Psoas muscle (tissue), 8 donors: ENCODE results near the gene ST14. TPM values are rescaled to one million over a fixed set of nuclear protein-coding genes. Genes with fewer than 3 reads are reported as not detected.

Source experiments
- ATAC-seq, 4 donors: fragments of 200-7000 bp; cut with Tn5 transposase; one replicate each; pipeline ENCODE4 v1.9.1; 2020; ENCODE audit warnings: moderate library complexity in 3 of 4, mild to moderate bottlenecking in 2 of 4
- DNase-seq, 2 donors: peaks; one replicate each; pipeline ENCODE4 v3.0.0-alpha.2; 2020
- H3K27ac ChIP-seq: fragments of 200-600 bp; one replicate; pipeline ENCODE4 v1.8.0; 2022
- H3K27me3 ChIP-seq, 3 donors: fragments of 200-600 bp in 1 of 3; one replicate each; pipeline versions ENCODE4 v1.6.1 to v1.8.0; 2013 to 2022; ENCODE audit warnings: low read length in 2 of 3, mild to moderate bottlenecking in 2 of 3, moderate library complexity in 1 of 3; ENCODE audit not compliant: insufficient read depth in 3 of 3
- H3K36me3 ChIP-seq, 2 donors: fragments of 200-600 bp in 1 of 2; one replicate each; pipeline versions ENCODE4 v1.6.1 to v1.8.0; 2013 to 2022; ENCODE audit warnings: low read depth in 1 of 2, mild to moderate bottlenecking in 1 of 2, moderate library complexity in 1 of 2; ENCODE audit not compliant: insufficient read depth in 1 of 2
- H3K4me1 ChIP-seq: fragments of 200-600 bp; one replicate; pipeline ENCODE4 v1.8.0; 2022
- H3K4me3 ChIP-seq: fragments of 200-600 bp; one replicate; pipeline ENCODE4 v1.8.0; 2022; ENCODE audit warnings: mild to moderate bottlenecking
- H3K9me3 ChIP-seq: fragments of 200-600 bp; one replicate; pipeline ENCODE4 v1.8.0; 2022
- WGBS, 3 donors: extraction: QIAGEN DNeasy Blood & Tissue Kit; methylation state at CpG; one replicate each; pipeline versions ENCODE4 v1.1.6 to v1.1.7; 2013; 5-methylcytosine and 5-hydroxymethylcytosine counted together
- intact Hi-C, 2 donors: fragments of 100-400 bp; cut with DNase I; formaldehyde crosslinking; loops; one replicate each; pipeline versions ENCODE4 v1.11.0 to v1.14.2; 2022
- polyA plus RNA-seq, 3 donors: library from polyadenylated mRNA; stranded (reverse); fragments of 200-250 nt; gene quantifications; one replicate each; pipeline ENCODE4 v1.2.3, GENCODE V29; 2013
- total RNA-seq, 4 donors: library from RNA; stranded (reverse); fragmentation: NEBNext Ultra II Directional in 2 of 4; extraction: Animal tissue kit (Norgen Biotek cat#: 25700) in 2 of 4; gene quantifications; one replicate each; pipeline versions ENCODE4 v1.2.1 to v1.2.4, GENCODE V29; 2021 to 2023
- TF ChIP-seq, protein P1 (sequence below): fragments of 200-600 bp; IDR thresholded peaks from one replicate; pipeline ENCODE4 v1.8.0; 2022; ENCODE audit warnings: antibody characterized with exemption
- donor health status: healthy with polysubstance abuse.
- donor health status: DM: no; HTN: no; CAD: no; lungs with moderate emphysema.
- donor health status: Bipolar disorder and iron deficiency.
- donor health status: healthy.
- donor health status: DM: yes; HTN: yes; CAD: no.
- donor health status: DM: no; HTN: no; CAD: no.
- donor health status: DM: no; HTN: no; CAD: no.
- donor health status: DM: yes; HTN: yes; CAD: no.

The ST14 gene
- total and polyA plus RNA-seq, 7 donors, result 0.22 to 0.77 (median 0.51) TPM

- Histone ChIP-seq H3K9me3 (no peaks in the 10 kb centered on the region), H3K4me1 (no peaks in the 10 kb centered on the region), H3K4me3 (no peak overlapping the region), H3K27me3 (peaks cover 0 to 48% (median 28%) of the 10 kb centered on the region in 3 donors), H3K27ac (no peak overlapping the region), H3K36me3 (no peaks in the 10 kb centered on the region)
- DNase-seq (no peak), ATAC-seq (no peak)
- 82 to 83% (median 82%) methylated on average over 3 of the region's 3 CpGs for WGBS, 3 donors
- TF ChIP-seq, protein P1, sequence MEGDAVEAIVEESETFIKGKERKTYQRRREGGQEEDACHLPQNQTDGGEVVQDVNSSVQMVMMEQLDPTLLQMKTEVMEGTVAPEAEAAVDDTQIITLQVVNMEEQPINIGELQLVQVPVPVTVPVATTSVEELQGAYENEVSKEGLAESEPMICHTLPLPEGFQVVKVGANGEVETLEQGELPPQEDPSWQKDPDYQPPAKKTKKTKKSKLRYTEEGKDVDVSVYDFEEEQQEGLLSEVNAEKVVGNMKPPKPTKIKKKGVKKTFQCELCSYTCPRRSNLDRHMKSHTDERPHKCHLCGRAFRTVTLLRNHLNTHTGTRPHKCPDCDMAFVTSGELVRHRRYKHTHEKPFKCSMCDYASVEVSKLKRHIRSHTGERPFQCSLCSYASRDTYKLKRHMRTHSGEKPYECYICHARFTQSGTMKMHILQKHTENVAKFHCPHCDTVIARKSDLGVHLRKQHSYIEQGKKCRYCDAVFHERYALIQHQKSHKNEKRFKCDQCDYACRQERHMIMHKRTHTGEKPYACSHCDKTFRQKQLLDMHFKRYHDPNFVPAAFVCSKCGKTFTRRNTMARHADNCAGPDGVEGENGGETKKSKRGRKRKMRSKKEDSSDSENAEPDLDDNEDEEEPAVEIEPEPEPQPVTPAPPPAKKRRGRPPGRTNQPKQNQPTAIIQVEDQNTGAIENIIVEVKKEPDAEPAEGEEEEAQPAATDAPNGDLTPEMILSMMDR, result no peak
- intact Hi-C loops, result no loop called here
Measured at GRCh38 chr11:130157840-130158239, 1.7 kb upstream of the ST14 start.

- WGBS, 3 donors, result 74 to 81% (median 81%) methylated on average over 14 of the region's 14 CpGs
- peak in 1 of 4 donors; percentile 21 for ATAC-seq
- Histone ChIP-seq H3K27me3 (peaks cover 0 to 49% (median 28%) of the 10 kb centered on the region in 3 donors), H3K36me3 (no peaks in the 10 kb centered on the region), H3K27ac (no peak overlapping the region), H3K4me3 (no peak overlapping the region), H3K9me3 (no peaks in the 10 kb centered on the region), H3K4me1 (no peaks in the 10 kb centered on the region)
- no peak for DNase-seq
- intact Hi-C loops, result no loop called here
- TF ChIP-seq, protein P1, result no peak
Measured at GRCh38 chr11:130159139-130159538, 443 bp upstream of the ST14 start.

GRCh38 chr11:130160498-130161155, 1.0 kb downstream of the ST14 start:
- DNase-seq (no peak), ATAC-seq (no peak)
- H3K4me3 ChIP-seq, result peak overlapping the region; percentile 47
- no peak overlapping the region for H3K27ac ChIP-seq
- peaks cover 0 to 62% (median 28%) of the 10 kb centered on the region in 3 donors for H3K27me3 ChIP-seq
- TF ChIP-seq, protein P1, result no peak
- no peaks in the 10 kb centered on the region for H3K4me1 ChIP-seq
- no peaks in the 10 kb centered on the region for H3K9me3 ChIP-seq
- 63 to 69% (median 65%) methylated on average over 18 to 19 of the region's 19 CpGs for WGBS, 3 donors
- H3K36me3 ChIP-seq, result no peaks in the 10 kb centered on the region
- intact Hi-C loops, result no loop called here

- Histone ChIP-seq H3K4me3 (no peak overlapping the region), H3K9me3 (no peaks in the 10 kb centered on the region), H3K36me3 (no peaks in the 10 kb centered on the region), H3K4me1 (no peaks in the 10 kb centered on the region), H3K27me3 (peaks cover 0 to 62% (median 28%) of the 10 kb centered on the region in 3 donors), H3K27ac (no peak overlapping the region)
- no peak for DNase-seq
- WGBS, 3 donors, result 61 to 67% (median 65%) methylated on average over 11 of the region's 11 CpGs
- intact Hi-C loops, result no loop called here
- TF ChIP-seq, protein P1, result no peak
- ATAC-seq, result no peak
Measured at GRCh38 chr11:130161441-130162145, 2.0 kb downstream of the ST14 start.
